Rectal smooth muscle tissue (tissue), 1 donor: ENCODE data around the gene PTGR3.
A peak's percentile ranks its signal among the peaks of the same experiment; 100 is the strongest.

Experiments
- H3K27ac ChIP-seq: one replicate; pipeline ENCODE4 v1.7.0; 2013; ENCODE audit warnings: low read depth, low read length, inconsistent platforms
- H3K27me3 ChIP-seq: one replicate; pipeline ENCODE4 v1.7.0; 2013; ENCODE audit warnings: low read length; ENCODE audit not compliant: control insufficient read depth, insufficient read depth
- H3K36me3 ChIP-seq: one replicate; pipeline ENCODE4 v1.7.0; 2013; ENCODE audit warnings: low read length; ENCODE audit not compliant: control insufficient read depth, insufficient read depth
- H3K4me1 ChIP-seq: one replicate; pipeline ENCODE4 v1.7.0; 2013; ENCODE audit warnings: low read length; ENCODE audit not compliant: control insufficient read depth, insufficient read depth
- H3K4me3 ChIP-seq: one replicate; pipeline ENCODE4 v1.7.0; 2013; ENCODE audit warnings: low read length
- H3K9ac ChIP-seq: one replicate; pipeline ENCODE4 v1.7.0; 2013; ENCODE audit warnings: low read length

Gene PTGR3

GRCh38 chr18:75209129-75209950 lies at the start of gene PTGR3:
TSS of gene PTGR3 (minus strand) at chr18:75209139. CDS start at chr18:75209058, 81 bp downstream.
- peaks cover 9% of the 10 kb centered on the region for H3K4me1 ChIP-seq

GRCh38 chr18:75257605-75258004 lies 48.7 kb upstream of the PTGR3 start:
- H3K4me1 ChIP-seq: peaks cover 6% of the 10 kb centered on the region
- H3K4me3 ChIP-seq: no peak overlapping the region

More at GRCh38 chr18:75209129-75209950, at the start of gene PTGR3:
- Histone ChIP-seq H3K4me3 (peak within 1 kb of the TSS; percentile 97), H3K36me3 (no peaks in the 10 kb centered on the region), H3K27me3 (no peaks in the 10 kb centered on the region), H3K27ac (peak within 1 kb of the TSS; percentile 98), H3K9ac (peak within 1 kb of the TSS; percentile 86)

DNA sequence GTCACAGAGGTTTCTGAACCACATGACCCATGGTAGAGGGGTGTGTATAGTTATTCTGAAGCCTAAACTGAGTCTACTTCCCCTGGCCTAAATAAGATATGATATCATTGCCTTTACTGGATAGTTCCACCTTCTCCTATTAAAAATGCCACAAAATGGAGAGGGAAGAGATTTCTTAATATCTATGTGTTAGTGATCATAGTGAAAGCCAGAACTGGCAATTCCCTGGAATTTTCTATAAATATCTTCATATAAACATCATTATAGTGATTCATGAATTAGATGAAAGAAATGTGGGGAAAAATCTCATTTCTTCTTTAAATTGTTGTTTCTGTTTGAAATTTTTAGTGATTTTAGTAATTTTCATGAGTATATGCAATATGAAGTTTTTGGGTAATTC lies 47.4 kb upstream of the PTGR3 start:
- Histone ChIP-seq H3K4me3 (no peak overlapping the region), H3K36me3 (no peaks in the 10 kb centered on the region), H3K4me1 (peaks cover 6% of the 10 kb centered on the region), H3K9ac (no peak overlapping the region), H3K27me3 (no peaks in the 10 kb centered on the region), H3K27ac (no peak overlapping the region)

More at GRCh38 chr18:75257605-75258004, 48.7 kb upstream of the PTGR3 start:
- H3K9ac ChIP-seq: no peak overlapping the region
- H3K27ac ChIP-seq: no peak overlapping the region
- no peaks in the 10 kb centered on the region for H3K27me3 ChIP-seq
- H3K36me3 ChIP-seq: no peaks in the 10 kb centered on the region

DNA sequence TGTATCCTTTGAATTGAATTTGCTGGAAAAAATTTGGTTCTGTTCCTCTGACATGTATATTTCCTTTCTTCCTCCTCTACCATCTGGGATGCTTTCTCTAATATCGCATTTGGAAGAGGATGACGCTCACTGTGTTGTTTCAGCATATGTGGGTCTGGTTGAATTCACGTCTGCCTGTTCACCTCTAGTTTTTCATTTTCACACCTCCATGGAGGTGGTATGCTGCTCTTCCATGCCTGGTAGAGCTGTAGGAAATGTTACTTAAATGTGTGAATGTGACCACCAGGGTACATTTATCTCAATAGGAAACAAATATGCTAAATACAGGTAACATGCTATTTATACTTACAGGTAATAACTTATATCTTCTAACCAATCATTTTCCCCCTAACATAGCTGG lies 46.2 kb upstream of the PTGR3 start:
- Histone ChIP-seq H3K27ac (no peak overlapping the region), H3K36me3 (no peaks in the 10 kb centered on the region), H3K4me1 (peaks cover 6% of the 10 kb centered on the region), H3K9ac (no peak overlapping the region), H3K4me3 (no peak overlapping the region), H3K27me3 (no peaks in the 10 kb centered on the region)

DNA sequence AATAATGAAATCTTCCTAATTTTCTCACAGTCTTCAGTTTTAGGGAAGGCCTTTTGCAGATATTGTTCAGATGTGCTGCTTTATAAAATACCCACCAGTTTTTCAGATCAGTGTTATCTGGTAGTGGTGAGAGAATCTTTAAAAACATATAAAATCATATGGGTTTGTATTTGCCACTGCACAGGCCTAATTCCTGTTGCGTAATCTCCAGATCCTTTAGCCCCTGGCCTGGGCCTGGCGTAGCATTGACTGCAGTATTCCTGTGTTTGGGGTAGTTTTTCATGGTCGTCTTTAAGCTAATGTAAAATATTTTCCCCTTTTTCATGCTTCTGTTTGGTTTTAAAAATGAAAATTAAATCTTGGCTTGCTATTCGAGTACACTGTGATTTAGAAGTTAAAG lies 44.8 kb upstream of the PTGR3 start:
- Histone ChIP-seq H3K36me3 (no peaks in the 10 kb centered on the region), H3K4me1 (peaks cover 6% of the 10 kb centered on the region), H3K27ac (no peak overlapping the region), H3K9ac (no peak overlapping the region), H3K27me3 (no peaks in the 10 kb centered on the region), H3K4me3 (no peak overlapping the region)

DNA sequence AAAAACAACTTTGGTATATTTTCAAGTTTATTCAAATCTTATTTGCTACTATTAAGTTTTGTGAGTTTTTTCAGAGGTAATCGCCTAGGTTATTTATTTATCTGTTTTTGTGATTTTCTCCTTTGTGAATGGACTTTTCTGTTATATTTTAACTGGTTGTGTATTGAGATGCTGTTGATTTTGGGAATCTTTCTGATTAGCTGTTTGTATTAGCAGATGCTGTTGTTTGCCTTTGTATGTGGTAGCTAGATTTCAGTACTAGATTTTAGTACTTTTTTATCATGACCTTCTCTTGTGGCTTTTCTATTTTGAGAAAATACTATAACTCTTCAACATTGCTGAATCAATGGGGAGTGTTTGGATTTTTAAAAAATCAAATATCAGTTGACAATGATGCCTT lies 44.1 kb upstream of the PTGR3 start:
- no peak overlapping the region for H3K27ac ChIP-seq
- H3K36me3 ChIP-seq: no peaks in the 10 kb centered on the region
- H3K4me3 ChIP-seq: no peak overlapping the region
- no peak overlapping the region for H3K9ac ChIP-seq
- no peaks in the 10 kb centered on the region for H3K27me3 ChIP-seq
- H3K4me1 ChIP-seq: peaks cover 11% of the 10 kb centered on the region

GRCh38 chr18:75252136-75252535 lies 43.2 kb upstream of the PTGR3 start:
- no peaks in the 10 kb centered on the region for H3K27me3 ChIP-seq
- H3K4me1 ChIP-seq: peaks cover 13% of the 10 kb centered on the region
- H3K36me3 ChIP-seq: no peaks in the 10 kb centered on the region
- H3K4me3 ChIP-seq: no peak overlapping the region
- H3K27ac ChIP-seq: no peak overlapping the region
- H3K9ac ChIP-seq: no peak overlapping the region

- no peak overlapping the region for H3K27ac ChIP-seq
- H3K9ac ChIP-seq: no peak overlapping the region
- peaks cover 12% of the 10 kb centered on the region for H3K4me1 ChIP-seq
These were observed 42.5 kb upstream of the PTGR3 start for GRCh38 chr18:75251466-75251865.

GRCh38 chr18:75250471-75250821 lies 41.5 kb upstream of the PTGR3 start:
- peaks cover 12% of the 10 kb centered on the region for H3K4me1 ChIP-seq
- H3K27me3 ChIP-seq: no peaks in the 10 kb centered on the region
- no peak overlapping the region for H3K27ac ChIP-seq
- no peak overlapping the region for H3K9ac ChIP-seq
- no peak overlapping the region for H3K4me3 ChIP-seq
- no peaks in the 10 kb centered on the region for H3K36me3 ChIP-seq

More at GRCh38 chr18:75251466-75251865, 42.5 kb upstream of the PTGR3 start:
- Histone ChIP-seq H3K36me3 (no peaks in the 10 kb centered on the region), H3K27me3 (no peaks in the 10 kb centered on the region), H3K4me3 (no peak overlapping the region)

DNA sequence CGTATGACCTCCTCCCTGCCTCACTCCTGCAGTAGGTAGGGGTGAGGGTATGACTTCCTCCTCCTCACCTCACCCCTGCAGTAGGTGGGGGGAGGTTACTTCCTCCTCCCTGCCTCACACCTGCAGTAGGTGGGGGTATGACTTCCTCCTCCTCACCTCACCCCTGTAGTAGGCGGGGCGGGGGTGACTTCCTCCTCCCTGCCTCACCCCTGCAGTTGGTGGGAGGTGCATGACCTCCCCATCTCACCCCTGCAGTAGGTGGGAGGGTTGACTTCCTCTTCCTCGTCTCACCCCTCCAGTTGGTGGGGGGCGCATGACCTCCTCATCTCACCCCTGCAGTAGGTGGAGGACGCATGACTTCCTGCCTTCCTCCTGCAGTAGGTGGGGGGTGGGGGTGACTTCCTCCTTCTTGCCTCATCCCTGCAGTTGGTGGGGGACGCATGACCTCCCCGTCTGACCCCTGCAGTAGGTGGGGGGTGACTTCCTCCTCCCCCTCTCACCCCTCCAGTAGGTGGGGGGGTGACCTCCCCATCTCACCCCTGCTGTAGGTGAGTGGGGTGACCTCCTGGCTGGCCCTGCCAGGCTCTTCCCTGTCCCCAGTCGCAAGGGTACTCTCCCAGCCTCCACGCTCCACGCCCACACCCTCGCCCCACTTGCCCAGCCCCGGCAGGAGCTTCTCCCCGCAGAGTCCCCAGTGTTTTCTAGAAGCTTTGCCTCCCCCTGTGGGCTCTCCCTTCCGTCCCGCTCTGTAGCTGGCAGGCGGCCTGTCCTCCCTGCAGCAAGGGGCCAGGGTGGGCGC lies 40.9 kb upstream of the PTGR3 start:
- Histone ChIP-seq H3K9ac (no peak overlapping the region), H3K27ac (no peak overlapping the region), H3K36me3 (no peaks in the 10 kb centered on the region), H3K4me1 (peaks cover 10% of the 10 kb centered on the region), H3K4me3 (no peak overlapping the region), H3K27me3 (no peaks in the 10 kb centered on the region)

GRCh38 chr18:75249175-75249518 lies 40.2 kb upstream of the PTGR3 start:
- Histone ChIP-seq H3K36me3 (no peaks in the 10 kb centered on the region), H3K9ac (no peak overlapping the region), H3K4me3 (peak overlapping the region; percentile 5), H3K4me1 (peaks cover 10% of the 10 kb centered on the region), H3K27me3 (no peaks in the 10 kb centered on the region), H3K27ac (peak overlapping the region; percentile 72)

GRCh38 chr18:75248426-75249174 lies 39.7 kb upstream of the PTGR3 start:
- Histone ChIP-seq H3K4me3 (peak overlapping the region; percentile 57), H3K27me3 (no peaks in the 10 kb centered on the region), H3K9ac (no peak overlapping the region), H3K36me3 (no peaks in the 10 kb centered on the region), H3K27ac (peak overlapping the region; percentile 72), H3K4me1 (peaks cover 8% of the 10 kb centered on the region)
